H1 (cell line): Measurements from ENCODE around the gene PAX5. TPM values are rescaled to one million over a fixed set of nuclear protein-coding genes. Genes with fewer than 3 reads are reported as not detected.

ENCODE experiments used
- CTCF ChIA-PET: fragments of 300-600 bp; sonication (Branson Sonifier 250); formaldehyde crosslinking; loops from one replicate; lab custom pipeline; 2021; ENCODE audit not compliant: partially characterized antibody; lab: Charles Lee
- POLR2A ChIA-PET: fragments of 300-600 bp; sonication (Branson Sonifier 250); formaldehyde crosslinking; loops from one replicate; lab custom pipeline; 2021; ENCODE audit warnings: inconsistent platforms; ENCODE audit not compliant: partially characterized antibody; lab: Charles Lee
- DNase-seq, 2 experiments: peaks; one replicate each; pipeline versions ENCODE4 v3.0.0 to v3.0.0-alpha.2; 2010 to 2022; ENCODE audit warnings: low spot score in 2 of 2, low read depth in 1 of 2, mixed read lengths in 1 of 2
- FAIRE-seq: peaks from 2 replicates; lab custom pipeline; 2011; peaks lifted over from hg19 to GRCh38; lab: Jason Lieb, UNC
- H2AFZ ChIP-seq: 2 replicates; pipeline ENCODE4 v1.8.1; 2012; ENCODE audit warnings: low read length, inconsistent platforms
- H2AK5ac ChIP-seq: 2 replicates; pipeline ENCODE4 v1.6.1; 2013; ENCODE audit warnings: low read depth, low read length
- H2BK120ac ChIP-seq: replicated peaks from 2 replicates; pipeline ENCODE3; 2013; ENCODE audit warnings: low read depth, low read length, inconsistent platforms
- H2BK12ac ChIP-seq: 2 replicates; pipeline ENCODE4 v1.6.1; 2013; ENCODE audit warnings: low read depth, low read length
- H2BK15ac ChIP-seq: 2 replicates; pipeline ENCODE4 v1.6.1; 2013; ENCODE audit warnings: low read length
- H2BK20ac ChIP-seq: 2 replicates; pipeline ENCODE4 v1.6.1; 2013; ENCODE audit warnings: low read length
- H2BK5ac ChIP-seq: 2 replicates; pipeline ENCODE4 v1.6.1; 2013; ENCODE audit warnings: low read depth, low read length
- H3K14ac ChIP-seq: 2 replicates; pipeline ENCODE4 v1.6.1; 2013; ENCODE audit warnings: inconsistent platforms; ENCODE audit not compliant: insufficient read length
- H3K18ac ChIP-seq: 2 replicates; pipeline ENCODE4 v1.6.1; 2013; ENCODE audit warnings: low read length; ENCODE audit errors: extremely low read depth
- H3K23ac ChIP-seq: 2 replicates; pipeline ENCODE4 v1.6.1; 2013; ENCODE audit warnings: inconsistent platforms; ENCODE audit not compliant: insufficient read length
- H3K23me2 ChIP-seq: 2 replicates; pipeline ENCODE4 v1.6.1; 2013; ENCODE audit warnings: low read depth, low read length
- H3K27ac ChIP-seq: 2 replicates; pipeline ENCODE4 v1.6.1; 2011; ENCODE audit warnings: low read depth, low read length, inconsistent platforms
- H3K27me3 ChIP-seq, 4 experiments: replicated peaks in 1 of 4; 1 replicate in 1 of 4; 2 replicates in 3 of 4; pipeline versions ENCODE4 v1.6.1 to v1.8.1; 2011 to 2013; ENCODE audit warnings: low read length in 3 of 4, mild to moderate bottlenecking in 3 of 4, inconsistent platforms in 2 of 4, mixed read lengths in 2 of 4, moderate library complexity in 1 of 4; ENCODE audit not compliant: control insufficient read depth in 3 of 4, insufficient read depth in 3 of 4; ENCODE audit errors: extremely low read depth in 1 of 4
- H3K36me3 ChIP-seq, 4 experiments: 2 replicates each; pipeline versions ENCODE4 v1.6.1 to v1.8.1; 2011 to 2013; ENCODE audit warnings: mild to moderate bottlenecking in 4 of 4, low read length in 3 of 4, moderate library complexity in 2 of 4, control low read depth in 1 of 4, inconsistent platforms in 1 of 4; ENCODE audit not compliant: insufficient read depth in 4 of 4, control insufficient read depth in 2 of 4
- H3K4ac ChIP-seq: replicated peaks from 2 replicates; pipeline ENCODE3; 2013; ENCODE audit warnings: low read length, low read depth, mixed read lengths, inconsistent platforms; ENCODE audit not compliant: insufficient read length
- H3K4me1 ChIP-seq, 4 experiments: replicated peaks in 1 of 4; 1 replicate in 1 of 4; 2 replicates in 3 of 4; pipeline versions ENCODE4 v1.6.1 to v1.8.1; 2011 to 2013; ENCODE audit warnings: low read length in 3 of 4, inconsistent platforms in 2 of 4, mixed read lengths in 1 of 4; ENCODE audit not compliant: insufficient read depth in 4 of 4, control insufficient read depth in 3 of 4
- H3K4me2 ChIP-seq, 2 experiments: 2 replicates each; pipeline versions ENCODE4 v1.6.1 to v1.8.1; 2011 to 2013; ENCODE audit warnings: low read depth in 2 of 2, low read length in 2 of 2, control low read depth in 1 of 2, inconsistent platforms in 1 of 2, mild to moderate bottlenecking in 1 of 2; ENCODE audit not compliant: insufficient read depth in 1 of 2
- H3K4me3 ChIP-seq, 4 experiments: fragments of 200-600, 300-600 bp in 1 of 4; sonication (generic), shearing (Covaris generic), sonication (Bioruptor Twin) in 1 of 4; 2 replicates each; pipeline versions ENCODE4 v1.5.1 to v1.8.1; 2011 to 2016; ENCODE audit warnings: low read length in 4 of 4, low read depth in 3 of 4, control low read depth in 2 of 4, inconsistent platforms in 2 of 4, mild to moderate bottlenecking in 2 of 4, mixed read lengths in 1 of 4, moderate library complexity in 1 of 4; ENCODE audit not compliant: insufficient read depth in 2 of 4; ENCODE audit errors: extremely low read depth in 1 of 4
- H3K56ac ChIP-seq: replicated peaks from 2 replicates; pipeline ENCODE3; 2013; ENCODE audit warnings: low read depth, mild to moderate bottlenecking, mixed read lengths, low read length, inconsistent platforms; ENCODE audit not compliant: insufficient read length
- H3K79me1 ChIP-seq: 2 replicates; pipeline ENCODE4 v1.6.1; 2013; ENCODE audit warnings: low read depth, low read length, control low read depth
- H3K79me2 ChIP-seq, 2 experiments: 2 replicates each; pipeline versions ENCODE4 v1.6.1 to v1.8.1; 2012 to 2013; ENCODE audit warnings: low read length in 2 of 2, mild to moderate bottlenecking in 2 of 2, inconsistent platforms in 1 of 2; ENCODE audit not compliant: insufficient read depth in 2 of 2, control insufficient read depth in 1 of 2
- H3K9ac ChIP-seq, 4 experiments: replicated peaks in 1 of 4; 1 replicate in 1 of 4; 2 replicates in 3 of 4; pipeline versions ENCODE4 v1.6.1 to v1.8.1; 2011 to 2013; ENCODE audit warnings: low read depth in 3 of 4, low read length in 3 of 4, control low read depth in 2 of 4, mild to moderate bottlenecking in 2 of 4, moderate library complexity in 2 of 4, inconsistent platforms in 1 of 4; ENCODE audit errors: extremely low read depth in 1 of 4
- H3K9me3 ChIP-seq, 2 experiments: 2 replicates each; pipeline versions ENCODE4 v1.6.1 to v1.8.1; 2012 to 2013; ENCODE audit warnings: mild to moderate bottlenecking in 2 of 2, moderate library complexity in 2 of 2, control low read depth in 1 of 2, inconsistent platforms in 1 of 2, low read depth in 1 of 2, low read length in 1 of 2, mixed read lengths in 1 of 2; ENCODE audit not compliant: insufficient read depth in 2 of 2
- H4K20me1 ChIP-seq, 2 experiments: replicated peaks in 1 of 2; 2 replicates each; pipeline versions ENCODE3 to v1.8.1; 2011 to 2013; ENCODE audit warnings: inconsistent platforms in 2 of 2, low read length in 2 of 2, mild to moderate bottlenecking in 1 of 2; ENCODE audit not compliant: insufficient read depth in 2 of 2, control insufficient read depth in 1 of 2
- H4K5ac ChIP-seq: 2 replicates; pipeline ENCODE4 v1.6.1; 2013; ENCODE audit warnings: low read length, low read depth, mixed read lengths, inconsistent platforms; ENCODE audit not compliant: insufficient read length
- H4K8ac ChIP-seq: 2 replicates; pipeline ENCODE4 v1.8.0; 2013; ENCODE audit warnings: mild to moderate bottlenecking, moderate library complexity, low read length, inconsistent platforms; ENCODE audit not compliant: insufficient read depth; ENCODE audit errors: extremely low read depth
- H4K91ac ChIP-seq: replicated peaks from 2 replicates; pipeline ENCODE3; 2013; ENCODE audit warnings: low read length, mixed read lengths, inconsistent platforms; ENCODE audit not compliant: insufficient read length
- ASH2L ChIP-seq: fragments of 200-600, 300-600 bp; sonication (generic); IDR thresholded peaks from one replicate; pipeline ENCODE4 v1.7.1; 2017; ENCODE audit warnings: low read length
- CHD2 ChIP-seq: IDR thresholded peaks from 2 replicates; pipeline ENCODE4 v1.6.1; 2012; ENCODE audit warnings: low read length, improper control_type of control experiment
- NRF1 ChIP-seq: IDR thresholded peaks from 2 replicates; pipeline ENCODE4 v1.6.1; 2011; ENCODE audit warnings: mild to moderate bottlenecking, low read depth, low read length, improper control_type of control experiment
- POU5F1 ChIP-seq: IDR thresholded peaks from 2 replicates; pipeline ENCODE4 v1.6.1; 2011; ENCODE audit warnings: low read depth, mild to moderate bottlenecking, low read length, moderate library complexity
- RAD21 ChIP-seq, 2 experiments: IDR thresholded peaks in 1 of 2; conservative IDR thresholded peaks in 1 of 2; 2 replicates each; pipeline ENCODE4 v1.6.1; 2011; ENCODE audit warnings: low read depth in 2 of 2, low read length in 2 of 2, improper control_type of control experiment in 1 of 2, inconsistent platforms in 1 of 2, mild to moderate bottlenecking in 1 of 2, moderate library complexity in 1 of 2
- SIN3A ChIP-seq, 2 experiments: IDR thresholded peaks in 1 of 2; conservative IDR thresholded peaks in 1 of 2; 2 replicates each; pipeline ENCODE4 v1.6.1; 2011 to 2012; ENCODE audit warnings: low read length in 2 of 2, improper control_type of control experiment in 1 of 2, low read depth in 1 of 2, mild to moderate bottlenecking in 1 of 2
- ZNF274 ChIP-seq: IDR thresholded peaks from 2 replicates; pipeline ENCODE4 v1.7.0; 2012; ENCODE audit warnings: low read length, borderline replicate concordance; ENCODE audit errors: extremely low read depth
- WGBS, 2 experiments: shearing (Covaris generic) in 1 of 2; methylation state at CpG; one replicate each; pipeline versions ENCODE4 v1.1.6 to v1.1.7; 2013 to 2015; ENCODE audit warnings: low lambda C conversion rate in 2 of 2, mixed read lengths in 2 of 2, inconsistent platforms in 1 of 2, low coverage in 1 of 2, missing lambda C conversion rate in 1 of 2; ENCODE audit not compliant: insufficient replicate concordance in 2 of 2, insufficient coverage in 1 of 2, insufficient read length in 1 of 2; ENCODE audit errors: extremely low coverage in 1 of 2, missing lambda C conversion rate in 1 of 2; 5-methylcytosine and 5-hydroxymethylcytosine counted together
- polyA plus RNA-seq, 7 experiments: library from polyadenylated mRNA; depleted of rRNA in 3 of 7; stranded (reverse) in 5 of 7; unstranded in 2 of 7; fragments of >200 nt in 5 of 7; fragments of 200-250 nt in 2 of 7; gene quantifications; 1 replicate in 5 of 7; 2 replicates in 1 of 7; 4 replicates in 1 of 7; pipeline versions ENCODE4 v1.2.1 to v1.2.3, GENCODE V29; 2011 to 2013; ENCODE audit warnings: missing spikeins in 2 of 7, mixed read lengths in 2 of 7
- total RNA-seq: library from RNA; stranded (reverse); fragmentation: NEBNext Ultra II Directional; extraction: Animal tissue kit (Norgen Biotek cat#: 25700); gene quantifications from 2 replicates; pipeline ENCODE4 v1.2.1, GENCODE V29; 2021

PAX5 gene
- total and polyA plus RNA-seq, 2 of the 8 experiments (the other 6 are each of a cell fraction or from before 2014, with no cell fraction given): 0.29 to 0.43 TPM

DNA sequence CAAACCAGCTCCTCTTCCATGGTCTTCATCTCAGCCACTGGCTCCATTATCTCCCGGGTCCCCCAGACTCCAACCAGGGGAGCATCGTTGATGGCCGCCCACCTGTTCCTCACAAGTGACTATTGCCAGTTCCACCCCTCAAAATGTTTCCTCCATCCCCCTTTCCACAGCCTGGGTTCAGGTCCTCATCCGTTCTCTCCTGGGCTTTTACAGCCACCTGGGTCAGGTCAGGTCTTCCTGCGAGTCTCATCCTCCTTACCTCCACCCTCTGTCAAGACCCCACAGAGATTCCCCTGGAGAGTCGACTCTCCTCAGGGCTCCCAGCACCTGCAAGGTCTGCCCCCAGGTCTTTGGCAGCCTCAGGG is 133.2 kb downstream of the PAX5 start:
- Histone ChIP-seq H2BK5ac (no peak overlapping the region), H3K18ac (no peak overlapping the region), H3K27ac (no peak overlapping the region), H2BK15ac (no peak overlapping the region), H2BK20ac (no peak overlapping the region; the same call in 1 of the 2 replicates), H3K4me1 (peaks cover 0 to 2% (median 0%) of the 10 kb centered on the region in 4 experiments; a peak in 2 of 7 replicates), H4K8ac (no peak overlapping the region), H2AK5ac (no peak overlapping the region), H2AFZ (no peak overlapping the region), H3K23me2 (0 out of 2 replicates have a peak, but pooled peaks cover 2% of the 10 kb centered on the region), H3K14ac (no peak overlapping the region), H4K91ac (no peak overlapping the region), H3K36me3 (no peaks in the 10 kb centered on the region), H4K5ac (no peak overlapping the region), H3K27me3 (no peaks in the 10 kb centered on the region), H2BK12ac (no peak overlapping the region), H3K56ac (no peak overlapping the region), H3K23ac (no peak overlapping the region), H3K4me2 (no peak overlapping the region), H3K9me3 (no peaks in the 10 kb centered on the region), H4K20me1 (no peaks in the 10 kb centered on the region), H3K9ac (no peak overlapping the region), H2BK120ac (no peak overlapping the region), H3K79me1 (no peaks in the 10 kb centered on the region), H3K4me3 (no peak overlapping the region), H3K79me2 (no peaks in the 10 kb centered on the region), H3K4ac (no peak overlapping the region)
- ChIA-PET CTCF (interaction anchor here (0.9 to 10.4 kb wide), 5 partner anchors 13 to 55 kb away, joined by 3 to 99 read pairs (median 3); no protein-coding TSS in a partner anchor), POLR2A (no interaction called here)
- FAIRE-seq (no peak), DNase-seq (no peak)
- 90% methylated on average over 6 of the region's 6 CpGs; no CpG with 5 or more reads in 1 of the 2 experiments for WGBS, 2 experiments
- no peak for TF ChIP-seq NRF1
- no peak for TF ChIP-seq ASH2L
- TF ChIP-seq CHD2: no peak
- no peak for TF ChIP-seq SIN3A (conservative IDR thresholded peaks at IDR 0.05 in 1 of 2, IDR thresholded peaks at IDR 0.05 in 1 of 2; ENCODE audit: low read depth in 1 of 2, low read length in 2 of 2)
- TF ChIP-seq ZNF274: no peak
- TF ChIP-seq RAD21 (IDR thresholded peaks at IDR 0.05 in 1 of 2, conservative IDR thresholded peaks at IDR 0.05 in 1 of 2; ENCODE audit: low read depth in 2 of 2, low read length in 2 of 2): no peak
- TF ChIP-seq POU5F1: no peak
